ENCODE measurements around the gene UEVLD.

UEVLD gene

GRCh38 chr11:18588297-18589252 lies at the start of gene UEVLD:
TSS of gene UEVLD (minus strand) at chr11:18588734. CDS start at chr11:18588654, 80 bp downstream.
- no peak for TF ChIP-seq CTCF (IDR thresholded peaks at IDR 0.05; ENCODE audit: insufficient read depth, missing control alignments)
- DNase-seq (ENCODE audit: insufficient read length, low spot score) (peak; percentile 90), FAIRE-seq (no peak)

GRCh38 chr11:18634140-18635032 lies 45.9 kb upstream of the UEVLD start, which contains the start of gene SPTY2D1:
TSS of gene SPTY2D1 (minus strand) at chr11:18634342. CDS start at chr11:18634257, 85 bp downstream.
- DNase-seq (ENCODE audit: insufficient read length, low spot score) (peak; percentile 73), FAIRE-seq (no peak)
- no peak for TF ChIP-seq CTCF (IDR thresholded peaks at IDR 0.05; ENCODE audit: insufficient read depth, missing control alignments)

- FAIRE-seq = no peak
- no peak for DNase-seq (ENCODE audit: insufficient read length, low spot score)
- no peak for TF ChIP-seq CTCF (IDR thresholded peaks at IDR 0.05; ENCODE audit: insufficient read depth, missing control alignments)
These were observed 45.0 kb upstream of the UEVLD start for GRCh38 chr11:18633256-18634139.

DNA sequence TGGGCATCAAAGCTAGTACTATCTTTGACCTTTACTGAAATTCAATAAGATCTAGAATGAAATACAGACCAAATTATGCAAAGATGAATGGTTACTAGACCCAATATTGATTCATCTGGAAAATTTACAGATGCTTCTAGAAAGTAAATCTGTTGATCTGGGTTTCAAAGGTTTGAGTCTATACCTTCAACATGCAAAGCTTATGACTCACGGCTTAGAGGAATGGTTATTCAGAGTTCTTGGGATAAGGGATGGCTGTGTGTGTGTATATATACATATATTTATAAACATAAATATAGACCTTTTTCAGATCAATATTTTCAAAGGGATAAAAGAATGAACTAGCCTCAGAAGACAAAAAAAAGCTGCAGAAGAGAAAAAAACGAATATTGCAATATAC lies 44.3 kb upstream of the UEVLD start:
- FAIRE-seq (no peak), DNase-seq (ENCODE audit: insufficient read length, low spot score) (no peak)
- TF ChIP-seq CTCF (IDR thresholded peaks at IDR 0.05; ENCODE audit: insufficient read depth, missing control alignments) = no peak

DNA sequence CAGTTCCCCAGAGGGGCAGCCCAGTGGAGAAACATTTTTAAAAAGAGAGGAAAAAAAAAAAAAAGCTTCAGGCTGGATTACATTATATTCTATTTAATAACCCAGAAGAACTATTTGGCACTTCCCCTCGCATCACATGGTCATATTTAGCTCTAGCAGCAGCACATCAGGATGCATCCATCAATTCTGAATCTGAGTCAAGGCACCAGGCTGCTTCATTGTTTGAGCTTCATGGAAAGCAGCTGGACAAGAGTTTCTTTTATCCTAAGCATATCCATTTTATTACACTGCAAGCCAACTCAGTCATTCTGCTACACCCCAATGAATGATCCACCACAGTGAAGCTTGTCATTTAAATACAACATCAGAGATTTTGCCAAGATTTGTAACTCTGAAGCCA lies 35.6 kb upstream of the UEVLD start:
- TF ChIP-seq CTCF (IDR thresholded peaks at IDR 0.05; ENCODE audit: insufficient read depth, missing control alignments) = no peak
- FAIRE-seq (no peak), DNase-seq (ENCODE audit: insufficient read length, low spot score) (no peak)

DNA sequence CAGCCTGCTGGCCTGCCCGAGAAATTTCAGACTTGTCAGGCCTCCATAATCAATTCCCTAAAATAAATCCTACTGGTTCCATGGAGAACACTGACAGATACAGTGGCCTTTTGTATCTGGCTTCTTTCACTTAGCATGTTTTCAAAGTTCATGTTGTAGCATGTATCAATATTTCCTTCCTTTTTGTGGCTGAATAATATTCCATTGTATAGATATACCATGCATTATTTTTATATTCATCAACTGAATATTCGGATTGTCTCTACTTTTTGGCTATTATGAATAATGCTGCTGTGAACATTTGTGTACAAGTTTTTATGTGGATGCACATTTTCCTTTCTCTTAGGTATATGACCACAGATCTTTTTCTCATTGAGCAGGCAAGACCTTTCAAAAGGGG lies 35.2 kb upstream of the UEVLD start:
- FAIRE-seq = no peak
- no peak for TF ChIP-seq CTCF (IDR thresholded peaks at IDR 0.05; ENCODE audit: insufficient read depth, missing control alignments)
- DNase-seq (ENCODE audit: insufficient read length, low spot score) = no peak
